GM19463 (cell line): ENCODE results near the gene SLK.

Experiments used
- ATAC-seq: cut with Tn5 transposase; IDR thresholded peaks from one replicate; pipeline ENCODE4 v1.9.1; 2021; ENCODE audit warnings: mild to moderate bottlenecking, moderate library complexity; ENCODE audit not compliant: unreplicated experiment

The SLK gene

DNA sequence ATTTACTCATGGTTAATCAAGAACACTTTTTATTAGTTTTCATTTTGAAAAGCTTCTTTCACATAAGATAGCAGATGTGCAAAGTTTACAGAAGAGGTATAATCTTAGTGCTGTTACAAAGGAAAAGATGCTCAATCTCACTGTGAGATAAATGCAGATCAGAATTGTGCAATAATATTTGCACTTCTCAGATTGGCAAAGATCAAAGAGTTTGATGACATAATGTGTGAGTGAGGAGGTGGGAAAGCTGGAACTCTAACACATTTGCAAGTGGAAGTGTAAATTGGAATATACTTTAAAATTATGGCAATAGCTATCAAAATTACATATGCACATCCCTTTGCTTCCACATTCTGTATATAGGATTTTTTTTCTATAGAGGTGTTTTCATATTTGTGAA, 27.4 kb upstream of the SLK start:
- ATAC-seq: no peak

DNA sequence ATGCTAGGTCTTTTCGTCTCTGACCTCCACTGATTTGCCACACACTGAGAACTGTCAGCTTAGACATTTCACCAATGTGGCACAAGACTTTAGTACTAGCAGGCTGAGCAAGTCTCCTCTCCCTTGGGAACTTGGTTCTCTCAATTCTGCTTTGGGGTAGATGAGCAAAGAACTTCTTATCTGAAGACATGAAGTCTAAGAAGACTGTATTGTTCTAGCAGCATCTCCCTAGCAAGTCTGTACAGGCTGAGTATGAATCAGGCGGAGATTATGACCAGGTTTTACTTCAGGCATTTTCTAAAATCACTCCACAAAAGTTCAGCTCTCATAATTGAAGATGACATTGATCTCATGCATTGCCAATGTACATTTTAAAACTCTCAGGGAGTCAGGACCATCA, 25.1 kb upstream of the SLK start:
- ATAC-seq: no peak

DNA sequence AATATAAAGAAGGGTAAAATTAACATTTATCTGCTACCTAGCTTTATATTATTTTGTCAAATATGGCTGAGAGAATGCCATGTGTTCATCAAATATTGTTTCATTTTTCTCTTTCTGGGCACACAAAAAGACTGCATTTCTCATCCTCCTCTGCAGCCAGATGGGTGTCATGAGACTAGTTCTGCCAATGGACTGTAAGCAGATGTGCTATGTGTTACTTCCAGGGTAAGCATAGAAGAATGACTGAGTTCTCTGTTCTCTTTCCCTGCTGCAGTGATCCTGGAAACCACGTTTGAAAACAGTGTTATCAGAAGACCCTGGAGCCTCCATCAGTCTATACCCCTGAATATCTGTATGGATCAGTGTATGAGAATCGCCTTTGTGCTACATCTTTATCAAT, 24.1 kb upstream of the SLK start:
- ATAC-seq: no peak

- ATAC-seq: no peak
Observed at GRCh38 chr10:103947799-103948516, 19.0 kb upstream of the SLK start.

GRCh38 chr10:103949728-103950127, 17.2 kb upstream of the SLK start:
- no peak for ATAC-seq

- ATAC-seq: no peak
Observed at GRCh38 chr10:103951183-103951582, 15.8 kb upstream of the SLK start.

DNA sequence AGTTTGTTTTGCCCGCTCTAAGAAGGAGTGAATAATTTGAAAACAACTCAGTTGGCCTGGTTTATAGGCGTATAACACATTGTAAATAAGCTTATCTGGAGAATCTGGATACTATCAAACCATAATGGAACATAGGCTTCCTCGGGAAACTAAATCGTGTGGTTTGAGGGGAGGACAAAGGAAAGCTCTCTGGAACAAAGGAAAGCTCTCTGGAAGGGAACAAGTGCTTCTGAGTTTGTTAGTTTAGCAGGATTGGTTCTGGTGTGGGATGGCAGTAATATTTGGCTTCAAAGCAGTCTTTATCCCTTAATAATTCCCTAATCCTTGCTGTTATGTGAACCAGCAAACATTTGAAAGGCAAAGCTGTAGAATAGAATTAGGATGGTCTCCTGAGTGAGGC, 15.0 kb upstream of the SLK start:
- no peak for ATAC-seq

DNA sequence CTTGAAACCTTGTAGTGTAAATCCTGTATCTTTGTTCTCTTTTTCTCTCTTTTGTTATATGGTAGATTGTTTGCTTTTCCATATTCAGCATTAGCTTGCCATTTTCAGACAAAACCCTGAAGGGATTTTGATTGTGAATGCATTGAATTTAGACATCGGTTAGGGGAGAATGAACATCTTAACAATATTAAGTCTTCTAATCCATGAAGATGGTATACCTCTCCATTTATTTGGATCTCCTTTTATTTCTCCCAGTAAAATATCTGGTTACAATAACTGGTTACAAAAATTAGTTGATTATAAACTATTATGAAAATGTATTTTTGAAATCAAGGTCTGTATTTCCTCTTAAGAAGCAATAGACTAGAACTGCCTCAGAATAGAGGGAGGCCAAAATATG, 12.4 kb upstream of the SLK start:
- ATAC-seq: no peak

GRCh38 chr10:103958996-103959395, 7.9 kb upstream of the SLK start:
- ATAC-seq: no peak

DNA sequence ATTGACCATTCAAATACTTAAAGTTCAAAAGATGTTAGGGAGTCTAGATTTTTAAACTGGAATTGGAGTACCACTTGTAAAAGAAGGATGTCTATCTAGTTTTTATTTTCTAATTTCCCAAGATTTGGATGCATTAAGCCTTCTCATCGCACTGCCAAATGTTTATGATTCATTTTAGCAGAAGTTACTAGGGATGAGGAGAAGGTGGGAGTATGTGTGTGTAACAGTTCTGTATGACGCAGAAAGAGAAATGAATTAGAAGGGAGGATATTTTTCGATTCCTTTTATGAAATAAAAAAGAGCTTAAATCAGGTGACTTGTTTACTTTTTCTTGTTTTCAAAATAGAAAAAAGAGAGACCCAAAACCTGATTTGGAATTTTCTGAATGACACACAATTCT, 6.8 kb upstream of the SLK start:
- no peak for ATAC-seq

DNA sequence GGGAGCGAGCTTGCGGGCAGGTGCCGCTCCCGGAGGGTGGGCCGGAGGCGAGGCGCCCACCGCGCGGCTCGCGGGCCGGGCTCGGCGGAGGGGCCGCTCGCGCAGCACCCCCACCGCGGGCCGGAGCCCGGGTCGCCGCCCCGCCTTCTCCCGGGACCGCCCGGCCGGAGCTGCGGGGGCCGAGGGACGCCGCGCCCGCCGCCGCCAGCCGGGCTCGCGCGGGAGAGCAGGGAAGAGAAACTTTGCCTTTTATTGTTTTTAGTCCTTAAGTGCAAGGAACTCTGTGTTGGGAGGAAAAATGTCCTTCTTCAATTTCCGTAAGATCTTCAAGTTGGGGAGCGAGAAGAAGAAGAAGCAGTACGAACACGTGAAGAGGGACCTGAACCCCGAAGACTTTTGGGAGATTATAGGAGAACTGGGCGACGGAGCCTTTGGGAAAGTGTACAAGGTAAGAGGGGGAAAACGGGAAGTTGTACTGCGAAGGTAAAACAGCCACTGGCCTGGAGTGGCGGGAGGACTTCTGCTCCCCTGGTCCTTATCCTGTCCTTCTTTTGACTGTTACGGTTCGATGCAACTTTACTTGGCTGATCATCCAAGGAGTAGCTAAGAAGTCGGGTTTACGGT, 620 bp downstream of the SLK start:
- ATAC-seq: peak; percentile 52

- no peak for ATAC-seq
Observed at GRCh38 chr10:103968441-103969391, 1.8 kb downstream of the SLK start.

GRCh38 chr10:103969436-103969835, 2.5 kb downstream of the SLK start:
- ATAC-seq: no peak

- ATAC-seq: no peak
Observed at GRCh38 chr10:103969857-103970627, 3.1 kb downstream of the SLK start.

- ATAC-seq: no peak
Observed at GRCh38 chr10:103975169-103975568, 8.2 kb downstream of the SLK start.

DNA sequence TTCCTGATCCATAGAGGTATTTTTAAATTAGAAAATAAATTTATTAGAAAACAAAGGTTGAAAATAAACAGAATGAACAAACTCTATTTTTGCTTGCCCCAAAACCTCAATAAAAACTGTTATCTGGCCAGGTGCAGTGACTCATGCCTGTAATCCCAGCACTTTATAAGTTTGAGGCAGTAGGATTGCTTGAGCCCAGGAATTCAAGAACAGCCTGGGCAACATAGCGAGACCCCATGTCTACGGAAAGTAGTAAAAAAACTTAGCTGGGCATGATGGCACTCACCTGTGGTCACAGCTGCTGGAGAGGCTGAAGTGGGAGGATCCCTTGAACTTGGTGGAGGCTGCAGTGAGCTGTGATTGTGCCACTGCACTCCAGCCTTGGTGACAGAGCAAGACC, 10.3 kb downstream of the SLK start:
- no peak for ATAC-seq

DNA sequence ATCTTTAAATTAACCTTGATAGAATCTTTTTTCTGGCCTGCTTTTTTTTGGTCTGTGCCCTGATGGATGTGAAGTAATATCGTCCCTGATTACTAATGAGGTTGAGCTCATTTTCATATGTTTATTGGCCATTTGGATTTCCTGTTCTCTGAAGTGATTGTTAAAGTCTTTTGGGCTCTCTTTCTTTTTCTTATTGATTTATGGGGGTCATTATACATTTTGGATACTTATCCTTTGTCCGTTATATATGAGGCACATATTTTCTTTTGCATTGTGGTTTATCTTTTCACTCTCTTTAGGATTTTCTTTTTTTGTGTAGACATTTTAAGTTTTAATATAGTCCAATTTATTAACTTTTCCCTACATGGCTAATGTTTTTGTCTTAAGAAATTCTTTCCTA, 12.6 kb downstream of the SLK start:
- no peak for ATAC-seq

GRCh38 chr10:103980288-103980906, 13.5 kb downstream of the SLK start:
- no peak for ATAC-seq

DNA sequence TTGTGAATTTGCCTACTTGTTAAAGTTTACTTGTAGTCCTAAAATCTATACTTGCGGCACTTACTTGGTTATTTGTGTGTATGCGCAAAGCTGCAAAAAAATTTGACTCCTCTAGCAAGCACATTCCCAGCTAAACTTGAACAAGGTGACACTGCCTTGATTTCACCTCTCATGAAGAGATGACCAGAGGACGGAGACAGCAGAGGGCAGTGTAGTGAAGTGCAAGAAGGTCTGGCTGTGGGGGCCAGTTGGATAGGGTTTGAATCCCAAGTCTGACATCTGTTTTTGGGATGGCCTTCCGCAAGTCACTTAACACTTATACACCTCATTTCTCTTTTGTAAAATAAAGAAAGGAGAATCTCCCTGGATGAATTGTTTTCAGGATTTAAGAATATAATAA, 15.7 kb downstream of the SLK start:
- ATAC-seq: no peak

DNA sequence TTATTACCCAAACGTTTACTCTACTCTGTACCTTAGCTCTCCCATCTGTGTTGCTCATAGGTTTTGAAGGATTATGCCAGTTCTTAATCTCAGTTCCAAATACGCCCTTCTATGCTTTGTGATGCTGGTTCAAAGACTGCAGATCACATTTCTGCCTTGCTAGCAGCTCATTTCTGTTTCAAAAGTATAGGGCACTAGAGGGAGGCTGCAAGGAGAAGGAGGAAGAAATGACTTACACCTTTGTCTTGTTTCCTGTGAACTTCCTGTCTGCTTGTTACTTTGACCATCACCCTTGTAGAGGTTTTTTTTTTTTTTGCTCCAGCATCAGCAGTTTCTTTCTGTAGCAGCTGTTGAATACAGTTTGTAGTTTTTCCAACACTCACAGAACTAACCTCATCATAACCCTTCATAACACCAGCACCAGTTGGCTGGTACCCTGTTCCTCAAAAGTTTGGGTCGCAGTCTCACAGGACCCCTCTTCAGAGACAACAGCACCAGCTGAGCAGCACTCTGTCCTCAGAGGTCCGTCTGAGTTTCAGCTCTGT, 16.5 kb downstream of the SLK start:
- ATAC-seq: peak; percentile 67
